ENCODE measurements around the gene HBE1. TPM values are rescaled to one million over a fixed set of nuclear protein-coding genes. Genes with fewer than 3 reads are reported as not detected.

Gene HBE1
- total and polyA plus RNA-seq, 9 of the 15 experiments (the other 6 are each of a cell fraction or from before 2014, with no cell fraction given), result 612 to 10,250 (median 2,181) TPM

DNA sequence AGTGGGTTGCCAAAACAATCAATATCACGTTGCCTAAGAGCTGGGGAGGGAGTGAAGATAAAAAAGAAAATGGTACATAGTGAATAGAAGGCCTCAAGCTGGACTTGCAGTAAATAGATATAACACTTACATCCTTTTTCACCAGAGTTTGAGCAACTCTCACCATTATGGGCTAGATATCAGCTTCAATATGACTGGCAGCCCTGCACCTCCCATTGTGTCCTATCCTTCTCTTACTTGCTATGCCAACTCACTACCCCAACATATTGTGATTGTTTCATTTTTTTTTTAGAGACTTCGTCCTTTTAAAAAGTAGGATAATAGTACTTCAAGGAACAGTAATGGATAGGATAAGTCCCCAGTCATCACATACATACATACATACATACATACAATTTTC is 27.5 kb downstream of the HBE1 start (continued):
- TF ChIP-seq ESRRB (CRISPR knock-in tag; IDR thresholded peaks at IDR 0.05; ENCODE audit: borderline replicate concordance) (no peak), NCOA4 (IDR thresholded peaks at IDR 0.05; ENCODE audit: partially characterized antibody) (no peak), EWSR1 (IDR thresholded peaks at IDR 0.05; ENCODE audit: borderline replicate concordance, low read depth, partially characterized antibody) (peak; percentile 13), SREBF1 (IDR thresholded peaks at IDR 0.05; ENCODE audit: borderline replicate concordance, low read depth, low read length) (no peak), ZNF253 (CRISPR knock-in tag; conservative IDR thresholded peaks at IDR 0.05) (no peak), ZNF217 (CRISPR knock-in tag; IDR thresholded peaks at IDR 0.05) (no peak), CEBPB (tag; IDR thresholded peaks at IDR 0.05) (peak; percentile 35; the same call in 1 of the 2 replicates), GATAD2B (IDR thresholded peaks at IDR 0.05; ENCODE audit: borderline replicate concordance) (0 out of 2 replicates have a peak, but pooled peaks have one; percentile 16), HIVEP1 (CRISPR knock-in tag; IDR thresholded peaks at IDR 0.05) (no peak), BRCA1 (IDR thresholded peaks at IDR 0.05) (no peak), BRCA1 (CRISPR knock-in tag; IDR thresholded peaks at IDR 0.05) (no peak)
- TF ChIP-seq, protein P1, sequence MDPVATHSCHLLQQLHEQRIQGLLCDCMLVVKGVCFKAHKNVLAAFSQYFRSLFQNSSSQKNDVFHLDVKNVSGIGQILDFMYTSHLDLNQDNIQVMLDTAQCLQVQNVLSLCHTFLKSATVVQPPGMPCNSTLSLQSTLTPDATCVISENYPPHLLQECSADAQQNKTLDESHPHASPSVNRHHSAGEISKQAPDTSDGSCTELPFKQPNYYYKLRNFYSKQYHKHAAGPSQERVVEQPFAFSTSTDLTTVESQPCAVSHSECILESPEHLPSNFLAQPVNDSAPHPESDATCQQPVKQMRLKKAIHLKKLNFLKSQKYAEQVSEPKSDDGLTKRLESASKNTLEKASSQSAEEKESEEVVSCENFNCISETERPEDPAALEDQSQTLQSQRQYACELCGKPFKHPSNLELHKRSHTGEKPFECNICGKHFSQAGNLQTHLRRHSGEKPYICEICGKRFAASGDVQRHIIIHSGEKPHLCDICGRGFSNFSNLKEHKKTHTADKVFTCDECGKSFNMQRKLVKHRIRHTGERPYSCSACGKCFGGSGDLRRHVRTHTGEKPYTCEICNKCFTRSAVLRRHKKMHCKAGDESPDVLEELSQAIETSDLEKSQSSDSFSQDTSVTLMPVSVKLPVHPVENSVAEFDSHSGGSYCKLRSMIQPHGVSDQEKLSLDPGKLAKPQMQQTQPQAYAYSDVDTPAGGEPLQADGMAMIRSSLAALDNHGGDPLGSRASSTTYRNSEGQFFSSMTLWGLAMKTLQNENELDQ (CRISPR knock-in tag; IDR thresholded peaks at IDR 0.05; ENCODE audit: borderline replicate concordance), result no peak
- TF ChIP-seq, protein P2, sequence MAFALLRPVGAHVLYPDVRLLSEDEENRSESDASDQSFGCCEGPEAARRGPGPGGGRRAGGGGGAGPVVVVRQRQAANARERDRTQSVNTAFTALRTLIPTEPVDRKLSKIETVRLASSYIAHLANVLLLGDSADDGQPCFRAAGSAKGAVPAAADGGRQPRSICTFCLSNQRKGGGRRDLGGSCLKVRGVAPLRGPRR (CRISPR knock-in tag; IDR thresholded peaks at IDR 0.05), result no peak
- TF ChIP-seq, protein P3, sequence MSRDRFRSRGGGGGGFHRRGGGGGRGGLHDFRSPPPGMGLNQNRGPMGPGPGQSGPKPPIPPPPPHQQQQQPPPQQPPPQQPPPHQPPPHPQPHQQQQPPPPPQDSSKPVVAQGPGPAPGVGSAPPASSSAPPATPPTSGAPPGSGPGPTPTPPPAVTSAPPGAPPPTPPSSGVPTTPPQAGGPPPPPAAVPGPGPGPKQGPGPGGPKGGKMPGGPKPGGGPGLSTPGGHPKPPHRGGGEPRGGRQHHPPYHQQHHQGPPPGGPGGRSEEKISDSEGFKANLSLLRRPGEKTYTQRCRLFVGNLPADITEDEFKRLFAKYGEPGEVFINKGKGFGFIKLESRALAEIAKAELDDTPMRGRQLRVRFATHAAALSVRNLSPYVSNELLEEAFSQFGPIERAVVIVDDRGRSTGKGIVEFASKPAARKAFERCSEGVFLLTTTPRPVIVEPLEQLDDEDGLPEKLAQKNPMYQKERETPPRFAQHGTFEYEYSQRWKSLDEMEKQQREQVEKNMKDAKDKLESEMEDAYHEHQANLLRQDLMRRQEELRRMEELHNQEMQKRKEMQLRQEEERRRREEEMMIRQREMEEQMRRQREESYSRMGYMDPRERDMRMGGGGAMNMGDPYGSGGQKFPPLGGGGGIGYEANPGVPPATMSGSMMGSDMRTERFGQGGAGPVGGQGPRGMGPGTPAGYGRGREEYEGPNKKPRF (IDR thresholded peaks at IDR 0.05; ENCODE audit: low read depth, low read length), result no peak
- TF ChIP-seq, protein P4, sequence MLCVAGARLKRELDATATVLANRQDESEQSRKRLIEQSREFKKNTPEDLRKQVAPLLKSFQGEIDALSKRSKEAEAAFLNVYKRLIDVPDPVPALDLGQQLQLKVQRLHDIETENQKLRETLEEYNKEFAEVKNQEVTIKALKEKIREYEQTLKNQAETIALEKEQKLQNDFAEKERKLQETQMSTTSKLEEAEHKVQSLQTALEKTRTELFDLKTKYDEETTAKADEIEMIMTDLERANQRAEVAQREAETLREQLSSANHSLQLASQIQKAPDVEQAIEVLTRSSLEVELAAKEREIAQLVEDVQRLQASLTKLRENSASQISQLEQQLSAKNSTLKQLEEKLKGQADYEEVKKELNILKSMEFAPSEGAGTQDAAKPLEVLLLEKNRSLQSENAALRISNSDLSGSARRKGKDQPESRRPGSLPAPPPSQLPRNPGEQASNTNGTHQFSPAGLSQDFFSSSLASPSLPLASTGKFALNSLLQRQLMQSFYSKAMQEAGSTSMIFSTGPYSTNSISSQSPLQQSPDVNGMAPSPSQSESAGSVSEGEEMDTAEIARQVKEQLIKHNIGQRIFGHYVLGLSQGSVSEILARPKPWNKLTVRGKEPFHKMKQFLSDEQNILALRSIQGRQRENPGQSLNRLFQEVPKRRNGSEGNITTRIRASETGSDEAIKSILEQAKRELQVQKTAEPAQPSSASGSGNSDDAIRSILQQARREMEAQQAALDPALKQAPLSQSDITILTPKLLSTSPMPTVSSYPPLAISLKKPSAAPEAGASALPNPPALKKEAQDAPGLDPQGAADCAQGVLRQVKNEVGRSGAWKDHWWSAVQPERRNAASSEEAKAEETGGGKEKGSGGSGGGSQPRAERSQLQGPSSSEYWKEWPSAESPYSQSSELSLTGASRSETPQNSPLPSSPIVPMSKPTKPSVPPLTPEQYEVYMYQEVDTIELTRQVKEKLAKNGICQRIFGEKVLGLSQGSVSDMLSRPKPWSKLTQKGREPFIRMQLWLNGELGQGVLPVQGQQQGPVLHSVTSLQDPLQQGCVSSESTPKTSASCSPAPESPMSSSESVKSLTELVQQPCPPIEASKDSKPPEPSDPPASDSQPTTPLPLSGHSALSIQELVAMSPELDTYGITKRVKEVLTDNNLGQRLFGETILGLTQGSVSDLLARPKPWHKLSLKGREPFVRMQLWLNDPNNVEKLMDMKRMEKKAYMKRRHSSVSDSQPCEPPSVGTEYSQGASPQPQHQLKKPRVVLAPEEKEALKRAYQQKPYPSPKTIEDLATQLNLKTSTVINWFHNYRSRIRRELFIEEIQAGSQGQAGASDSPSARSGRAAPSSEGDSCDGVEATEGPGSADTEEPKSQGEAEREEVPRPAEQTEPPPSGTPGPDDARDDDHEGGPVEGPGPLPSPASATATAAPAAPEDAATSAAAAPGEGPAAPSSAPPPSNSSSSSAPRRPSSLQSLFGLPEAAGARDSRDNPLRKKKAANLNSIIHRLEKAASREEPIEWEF (CRISPR knock-in tag; IDR thresholded peaks at IDR 0.05), result no peak
- TF ChIP-seq, protein P5, sequence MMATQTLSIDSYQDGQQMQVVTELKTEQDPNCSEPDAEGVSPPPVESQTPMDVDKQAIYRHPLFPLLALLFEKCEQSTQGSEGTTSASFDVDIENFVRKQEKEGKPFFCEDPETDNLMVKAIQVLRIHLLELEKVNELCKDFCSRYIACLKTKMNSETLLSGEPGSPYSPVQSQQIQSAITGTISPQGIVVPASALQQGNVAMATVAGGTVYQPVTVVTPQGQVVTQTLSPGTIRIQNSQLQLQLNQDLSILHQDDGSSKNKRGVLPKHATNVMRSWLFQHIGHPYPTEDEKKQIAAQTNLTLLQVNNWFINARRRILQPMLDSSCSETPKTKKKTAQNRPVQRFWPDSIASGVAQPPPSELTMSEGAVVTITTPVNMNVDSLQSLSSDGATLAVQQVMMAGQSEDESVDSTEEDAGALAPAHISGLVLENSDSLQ (IDR thresholded peaks at IDR 0.05), result peak; percentile 58

Data from K562 (cell line).